Panc1 (cell line): ENCODE data around the gene LBR. TPM values are rescaled to one million over a fixed set of nuclear protein-coding genes. Genes with fewer than 3 reads are reported as not detected.

ENCODE experiments used
- ATAC-seq: fragments of 200-7000 bp; cut with Tn5 transposase; 2 replicates; pipeline ENCODE4 v1.9.1; 2020; ENCODE audit warnings: mild to moderate bottlenecking, moderate library complexity
- BruUV-seq: library from RNA; stranded (reverse); fragments of 400-500 nt; replicated peaks from 2 replicates; lab custom pipeline; 2021; lab: Mats Ljungman, UMichigan
- CTCF ChIA-PET: fragments of 300-600 bp; sonication (Branson Sonifier 250); formaldehyde crosslinking; loops from one replicate; lab custom pipeline; 2022; ENCODE audit warnings: antibody characterized with exemption; lab: Charles Lee
- POLR2A ChIA-PET: fragments of 300-600 bp; sonication (Branson Sonifier 250); formaldehyde crosslinking; loops from one replicate; lab custom pipeline; 2022; ENCODE audit warnings: antibody characterized with exemption; lab: Charles Lee
- DNase-seq: peaks from one replicate; pipeline ENCODE4 v3.0.0-alpha.2; 2010; ENCODE audit warnings: low read depth, low spot score
- H3K27ac ChIP-seq: 2 replicates; pipeline ENCODE4 v1.5.1; 2011; ENCODE audit warnings: mild to moderate bottlenecking, low read length, inconsistent platforms
- H3K27me3 ChIP-seq: fragments of 200-500 bp; sonication (Bioruptor generic); 2 replicates; pipeline ENCODE4 v1.6.0; 2014; ENCODE audit warnings: low read length, inconsistent platforms; ENCODE audit not compliant: control insufficient read depth, insufficient read depth
- H3K36me3 ChIP-seq: fragments of 200-500 bp; sonication (Bioruptor generic); 2 replicates; pipeline ENCODE4 v1.5.1; 2014; ENCODE audit warnings: inconsistent platforms, mild to moderate bottlenecking, low read length, moderate library complexity; ENCODE audit not compliant: control insufficient read depth, insufficient read depth
- H3K4me1 ChIP-seq: 2 replicates; pipeline ENCODE4 v1.5.1; 2011; ENCODE audit warnings: inconsistent platforms, mild to moderate bottlenecking, low read length, moderate library complexity; ENCODE audit not compliant: control insufficient read depth, insufficient read depth
- H3K4me3 ChIP-seq, 2 experiments: 2 replicates each; pipeline ENCODE4 v1.5.1; 2011 to 2012; ENCODE audit warnings: low read depth in 2 of 2, low read length in 2 of 2, mild to moderate bottlenecking in 2 of 2, inconsistent platforms in 1 of 2, moderate library complexity in 1 of 2
- H3K9me3 ChIP-seq: fragments of 200-500 bp; sonication (Bioruptor generic); 2 replicates; pipeline ENCODE4 v1.5.1; 2014; ENCODE audit warnings: low read depth, mild to moderate bottlenecking, inconsistent platforms, low read length, moderate library complexity; ENCODE audit not compliant: control insufficient read depth, insufficient read depth
- POLR2AphosphoS5 ChIP-seq: IDR thresholded peaks from 2 replicates; pipeline ENCODE4 v1.6.1; 2012; ENCODE audit warnings: mild to moderate bottlenecking, low read depth, low read length, moderate library complexity
- SIN3A ChIP-seq: IDR thresholded peaks from 2 replicates; pipeline ENCODE4 v1.6.1; 2012; ENCODE audit warnings: low read depth, mild to moderate bottlenecking, low read length, moderate library complexity, borderline replicate concordance; ENCODE audit not compliant: insufficient read depth
- TCF7L2 ChIP-seq: IDR thresholded peaks from 2 replicates; pipeline ENCODE4 v1.6.1; 2011; ENCODE audit warnings: mild to moderate bottlenecking, low read depth, low read length, inconsistent platforms
- in situ Hi-C: cut with HindIII; loops from 2 replicates; pipeline ENCODE4 v1.10.0; 2016; ENCODE audit warnings: low sequenced_read_pairs, low pct_unique_long_range_greater_than_20kb
- intact Hi-C: fragments of 100-400 bp; cut with micrococcal nuclease; formaldehyde crosslinking; loops from one replicate; pipeline ENCODE4 v1.10.0; 2022; ENCODE audit not compliant: unreplicated experiment
- total RNA-seq: library from RNA; stranded (reverse); gene quantifications from one replicate; pipeline ENCODE4 v1.2.1, GENCODE V29; 2021; ENCODE audit not compliant: unreplicated experiment
- TF ChIP-seq, protein P1 (sequence below): fragments of 450-650 bp; IDR thresholded peaks from 2 replicates; pipeline ENCODE4 v1.5.1; 2017; ENCODE audit warnings: mild to moderate bottlenecking
- TF ChIP-seq, protein P2 (sequence below), 2 experiments: IDR thresholded peaks; 2 replicates each; pipeline ENCODE4 v1.6.1; 2011 to 2012; ENCODE audit warnings: low read depth in 2 of 2, control low read depth in 1 of 2, low read length in 1 of 2, mild to moderate bottlenecking in 1 of 2, moderate library complexity in 1 of 2; ENCODE audit not compliant: insufficient read depth in 1 of 2

LBR gene
- total RNA-seq, 1 experiment from 2014 or later = 58.2 TPM

DNA sequence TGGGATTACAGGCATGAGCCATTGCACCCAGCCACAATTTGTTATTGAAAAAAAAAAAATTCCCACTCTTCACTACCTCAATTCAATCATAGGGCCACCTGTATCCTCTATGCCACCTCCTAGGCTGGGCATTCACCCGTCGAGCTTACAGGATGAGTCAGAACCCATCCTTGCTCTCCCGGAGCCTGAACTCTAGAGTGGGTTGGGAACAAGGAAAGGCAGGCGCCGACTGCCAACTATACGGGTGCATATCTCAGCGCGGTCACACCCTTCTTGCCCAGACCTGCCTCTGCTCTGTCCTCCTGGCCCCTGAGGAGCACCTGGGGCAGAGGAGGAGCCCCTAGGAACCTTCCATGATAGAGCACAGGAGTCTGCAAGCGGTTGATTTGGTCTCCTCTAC lies 21.4 kb upstream of the LBR start:
- no peaks in the 10 kb centered on the region for H3K9me3 ChIP-seq
- BruUV-seq = no TSS peak
- H3K36me3 ChIP-seq = no peaks in the 10 kb centered on the region
- in situ Hi-C loops (no loop called here), intact Hi-C loops (no loop called here)
- peaks cover 3% of the 10 kb centered on the region; the same call in 1 of the 2 replicates for H3K4me1 ChIP-seq
- TF ChIP-seq SIN3A = no peak
- ChIA-PET POLR2A (no interaction called here), CTCF (no interaction called here)
- DNase-seq = no peak
- H3K4me3 ChIP-seq = no peak overlapping the region
- H3K27ac ChIP-seq = no peak overlapping the region
- H3K27me3 ChIP-seq = no peaks in the 10 kb centered on the region
- ATAC-seq = peak; percentile 57; the same call in 1 of the 2 replicates

DNA sequence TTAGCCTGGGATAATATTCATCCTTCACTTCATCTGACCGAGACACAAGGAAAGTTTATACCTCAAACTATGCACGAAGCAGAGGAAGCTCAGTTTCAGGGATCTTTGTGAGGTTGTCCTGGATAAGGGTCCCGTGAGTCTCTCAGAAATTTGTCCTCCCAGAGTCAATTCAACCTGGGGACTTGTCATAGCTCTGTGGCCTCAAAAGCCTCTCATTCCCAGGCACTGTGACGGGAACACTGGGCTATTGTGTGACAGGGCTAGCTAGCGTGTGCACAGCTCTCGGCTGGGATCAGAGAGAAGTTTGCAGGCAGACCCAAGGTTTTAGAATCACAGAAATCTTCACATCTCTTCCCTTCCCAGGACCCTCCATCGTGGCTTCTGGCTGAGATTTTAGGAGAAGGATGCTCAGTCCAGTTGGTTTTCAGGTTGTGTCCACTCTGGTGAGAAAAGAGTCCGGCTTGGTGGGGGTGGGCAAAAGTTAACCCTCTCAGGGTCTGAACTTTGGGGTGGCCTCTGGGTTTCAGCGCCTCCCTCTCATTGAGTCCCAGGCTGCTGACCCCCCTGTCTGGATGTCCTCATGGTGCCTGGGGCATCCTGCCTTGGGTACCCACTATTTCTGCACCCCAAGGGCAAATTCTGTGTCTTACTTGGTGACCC lies 20.4 kb upstream of the LBR start:
- ChIA-PET POLR2A (no interaction called here), CTCF (no interaction called here)
- in situ Hi-C loops = no loop called here

More for the DNA sequence above, 20.4 kb upstream of the LBR start:
- no TSS peak for BruUV-seq
- TF ChIP-seq TCF7L2 = no peak
- no peak for TF ChIP-seq SIN3A
- TF ChIP-seq, protein P1, sequence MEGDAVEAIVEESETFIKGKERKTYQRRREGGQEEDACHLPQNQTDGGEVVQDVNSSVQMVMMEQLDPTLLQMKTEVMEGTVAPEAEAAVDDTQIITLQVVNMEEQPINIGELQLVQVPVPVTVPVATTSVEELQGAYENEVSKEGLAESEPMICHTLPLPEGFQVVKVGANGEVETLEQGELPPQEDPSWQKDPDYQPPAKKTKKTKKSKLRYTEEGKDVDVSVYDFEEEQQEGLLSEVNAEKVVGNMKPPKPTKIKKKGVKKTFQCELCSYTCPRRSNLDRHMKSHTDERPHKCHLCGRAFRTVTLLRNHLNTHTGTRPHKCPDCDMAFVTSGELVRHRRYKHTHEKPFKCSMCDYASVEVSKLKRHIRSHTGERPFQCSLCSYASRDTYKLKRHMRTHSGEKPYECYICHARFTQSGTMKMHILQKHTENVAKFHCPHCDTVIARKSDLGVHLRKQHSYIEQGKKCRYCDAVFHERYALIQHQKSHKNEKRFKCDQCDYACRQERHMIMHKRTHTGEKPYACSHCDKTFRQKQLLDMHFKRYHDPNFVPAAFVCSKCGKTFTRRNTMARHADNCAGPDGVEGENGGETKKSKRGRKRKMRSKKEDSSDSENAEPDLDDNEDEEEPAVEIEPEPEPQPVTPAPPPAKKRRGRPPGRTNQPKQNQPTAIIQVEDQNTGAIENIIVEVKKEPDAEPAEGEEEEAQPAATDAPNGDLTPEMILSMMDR = no peak
- no peak for TF ChIP-seq POLR2AphosphoS5
- TF ChIP-seq, protein P2, sequence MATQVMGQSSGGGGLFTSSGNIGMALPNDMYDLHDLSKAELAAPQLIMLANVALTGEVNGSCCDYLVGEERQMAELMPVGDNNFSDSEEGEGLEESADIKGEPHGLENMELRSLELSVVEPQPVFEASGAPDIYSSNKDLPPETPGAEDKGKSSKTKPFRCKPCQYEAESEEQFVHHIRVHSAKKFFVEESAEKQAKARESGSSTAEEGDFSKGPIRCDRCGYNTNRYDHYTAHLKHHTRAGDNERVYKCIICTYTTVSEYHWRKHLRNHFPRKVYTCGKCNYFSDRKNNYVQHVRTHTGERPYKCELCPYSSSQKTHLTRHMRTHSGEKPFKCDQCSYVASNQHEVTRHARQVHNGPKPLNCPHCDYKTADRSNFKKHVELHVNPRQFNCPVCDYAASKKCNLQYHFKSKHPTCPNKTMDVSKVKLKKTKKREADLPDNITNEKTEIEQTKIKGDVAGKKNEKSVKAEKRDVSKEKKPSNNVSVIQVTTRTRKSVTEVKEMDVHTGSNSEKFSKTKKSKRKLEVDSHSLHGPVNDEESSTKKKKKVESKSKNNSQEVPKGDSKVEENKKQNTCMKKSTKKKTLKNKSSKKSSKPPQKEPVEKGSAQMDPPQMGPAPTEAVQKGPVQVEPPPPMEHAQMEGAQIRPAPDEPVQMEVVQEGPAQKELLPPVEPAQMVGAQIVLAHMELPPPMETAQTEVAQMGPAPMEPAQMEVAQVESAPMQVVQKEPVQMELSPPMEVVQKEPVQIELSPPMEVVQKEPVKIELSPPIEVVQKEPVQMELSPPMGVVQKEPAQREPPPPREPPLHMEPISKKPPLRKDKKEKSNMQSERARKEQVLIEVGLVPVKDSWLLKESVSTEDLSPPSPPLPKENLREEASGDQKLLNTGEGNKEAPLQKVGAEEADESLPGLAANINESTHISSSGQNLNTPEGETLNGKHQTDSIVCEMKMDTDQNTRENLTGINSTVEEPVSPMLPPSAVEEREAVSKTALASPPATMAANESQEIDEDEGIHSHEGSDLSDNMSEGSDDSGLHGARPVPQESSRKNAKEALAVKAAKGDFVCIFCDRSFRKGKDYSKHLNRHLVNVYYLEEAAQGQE (IDR thresholded peaks at IDR 0.05; ENCODE audit: insufficient read depth in 1 of 2, low read depth in 2 of 2, low read length in 1 of 2) = no peak
- Histone ChIP-seq H3K9me3 (no peaks in the 10 kb centered on the region), H3K27me3 (no peaks in the 10 kb centered on the region), H3K4me1 (no peaks in the 10 kb centered on the region), H3K27ac (no peak overlapping the region), H3K36me3 (no peaks in the 10 kb centered on the region), H3K4me3 (no peak overlapping the region)
- intact Hi-C loops = no loop called here
- DNase-seq (no peak), ATAC-seq (no peak)
